SK-N-SH treated with all-trans-retinoic acid at 6 μM for 48 hours (cell line): ENCODE results near the gene DPP9.

Experiments
- ARNTL ChIP-seq: fragments of 450-650 bp; formaldehyde crosslinking; IDR thresholded peaks from 2 replicates; pipeline ENCODE4 v1.5.0; 2020; ENCODE audit warnings: low read depth, mild to moderate bottlenecking, moderate library complexity, borderline replicate concordance
- BACH2 ChIP-seq: fragments of 250-450 bp; sonication (Bioruptor Pico); IDR thresholded peaks from 2 replicates; pipeline ENCODE4 v1.9.0; 2021; ENCODE audit warnings: mild to moderate bottlenecking, borderline replicate concordance
- CSDC2 ChIP-seq: fragments of 250-450 bp; sonication (Bioruptor Pico); IDR thresholded peaks from 2 replicates; pipeline ENCODE4 v1.5.0; 2020; ENCODE audit warnings: mild to moderate bottlenecking, moderate library complexity
- RARB ChIP-seq: fragments of 250-450 bp; sonication (Bioruptor Pico); IDR thresholded peaks from 2 replicates; pipeline ENCODE4 v1.8.0; 2021; ENCODE audit warnings: mild to moderate bottlenecking, moderate library complexity
- ZFP30 ChIP-seq: fragments of 450-650 bp; formaldehyde crosslinking; IDR thresholded peaks from 2 replicates; pipeline ENCODE4 v1.5.0; 2022; ENCODE audit warnings: mild to moderate bottlenecking, moderate library complexity

GRCh38 chr19:4669723-4670480, 53.7 kb downstream of the DPP9 start, which contains the start of gene MYDGF:
- TF ChIP-seq ZFP30, result no peak
- TF ChIP-seq RARB (CRISPR knock-in tag), result no peak
- no peak for TF ChIP-seq CSDC2
- TF ChIP-seq ARNTL (CRISPR knock-in tag), result no peak
- no peak for TF ChIP-seq BACH2
